Right lobe of liver (tissue), 4 donors: ENCODE data around the gene SNURF.
"Not testable (repeated sequence)": the region's sequence is repeated elsewhere in the genome, so short reads cannot be mapped to it uniquely, and the experiment has no call there.

Experiments used
- CTCF ChIP-seq, 4 donors: fragments of 200-600 bp in 3 of 4; fragments of 450-650 bp in 1 of 4; IDR thresholded peaks; one replicate each; pipeline versions ENCODE4 v1.5.1 to v1.8.0; 2016 to 2022; ENCODE audit warnings: antibody characterized with exemption in 4 of 4, mild to moderate bottlenecking in 2 of 4
- POLR2A ChIP-seq: fragments of 450-650 bp; IDR thresholded peaks from one replicate; pipeline ENCODE4 v1.6.1; 2017; ENCODE audit warnings: antibody characterized with exemption, mild to moderate bottlenecking
- donor health status: DM: no; HTN: no; CAD: no.
- donor health status: DM: no; HTN: no; CAD: no.
- donor health status: DM: no; HTN: yes; CAD: no.

- TF ChIP-seq POLR2A; CTCF (IDR thresholded peaks at IDR 0.05): not testable (repeated sequence)
Measured at GRCh38 chr15:24972707-24973106, 17.9 kb downstream of the SNURF start.
